ENCODE results near the gene IKBKE. TPM values are rescaled to one million over a fixed set of nuclear protein-coding genes. Genes with fewer than 3 reads are reported as not detected.

Gene IKBKE
- total RNA-seq, 2 donors from 2014 or later, result 50.8 to 53.3 TPM

GRCh38 chr1:206486995-206487788 is 16.9 kb downstream of the IKBKE start:
- DNase-seq (ENCODE audit: low spot score), result no peak
- Mint-ChIP-seq H3K9me3 (no peaks in the 10 kb centered on the region), H3K4me1 (ENCODE audit: low read depth in 2 of 2) (peaks cover 12 to 16% of the 10 kb centered on the region in 2 donors), H3K4me3 (no peak overlapping the region), H3K27me3 (no peaks in the 10 kb centered on the region), H3K27ac (no peak overlapping the region), H3K36me3 (no peaks in the 10 kb centered on the region)
- no peak for ATAC-seq

- Mint-ChIP-seq H3K27ac (peak overlapping the region in 1 of 2 donors; percentile 58), H3K36me3 (no peaks in the 10 kb centered on the region), H3K4me1 (ENCODE audit: low read depth in 2 of 2) (peaks cover 12 to 21% of the 10 kb centered on the region in 2 donors), H3K4me3 (no peak overlapping the region), H3K27me3 (no peaks in the 10 kb centered on the region), H3K9me3 (no peaks in the 10 kb centered on the region)
- ATAC-seq (no peak), DNase-seq (ENCODE audit: low spot score) (no peak)
Observed at GRCh38 chr1:206487970-206488369, 17.7 kb downstream of the IKBKE start.

GRCh38 chr1:206488466-206488865 is 18.2 kb downstream of the IKBKE start:
- Mint-ChIP-seq H3K4me1 (ENCODE audit: low read depth in 2 of 2) (peaks cover 12 to 21% of the 10 kb centered on the region in 2 donors), H3K36me3 (no peaks in the 10 kb centered on the region), H3K4me3 (no peak overlapping the region), H3K27ac (no peak overlapping the region), H3K27me3 (no peaks in the 10 kb centered on the region), H3K9me3 (no peaks in the 10 kb centered on the region)
- no peak for ATAC-seq
- no peak for DNase-seq (ENCODE audit: low spot score)

GRCh38 chr1:206489980-206490770 is 19.9 kb downstream of the IKBKE start:
- DNase-seq (ENCODE audit: low spot score) (peak; percentile 81), ATAC-seq (peak; percentile 79 to 87)
- no peaks in the 10 kb centered on the region for H3K9me3 Mint-ChIP-seq
- H3K27ac Mint-ChIP-seq, result peak overlapping the region; percentile 31 to 79
- H3K27me3 Mint-ChIP-seq, result no peaks in the 10 kb centered on the region
- peaks cover 12 to 24% of the 10 kb centered on the region in 2 donors for H3K4me1 Mint-ChIP-seq (ENCODE audit: low read depth in 2 of 2)
- no peak overlapping the region for H3K4me3 Mint-ChIP-seq
- H3K36me3 Mint-ChIP-seq, result no peaks in the 10 kb centered on the region

GRCh38 chr1:206490771-206491405 is 20.6 kb downstream of the IKBKE start:
- DNase-seq (ENCODE audit: low spot score), result no peak
- H3K4me3 Mint-ChIP-seq, result no peak overlapping the region
- ATAC-seq, result no peak
- H3K27me3 Mint-ChIP-seq, result no peaks in the 10 kb centered on the region
- H3K4me1 Mint-ChIP-seq (ENCODE audit: low read depth in 2 of 2), result peaks cover 12 to 27% of the 10 kb centered on the region in 2 donors
- H3K36me3 Mint-ChIP-seq, result no peaks in the 10 kb centered on the region
- H3K27ac Mint-ChIP-seq, result peak overlapping the region; percentile 31 to 79
- no peaks in the 10 kb centered on the region for H3K9me3 Mint-ChIP-seq

GRCh38 chr1:206491616-206492015 is 21.3 kb downstream of the IKBKE start:
- Mint-ChIP-seq H3K27ac (peak overlapping the region; percentile 31 to 79), H3K36me3 (no peaks in the 10 kb centered on the region), H3K4me3 (no peak overlapping the region), H3K9me3 (no peaks in the 10 kb centered on the region), H3K4me1 (ENCODE audit: low read depth in 2 of 2) (peaks cover 18 to 34% of the 10 kb centered on the region in 2 donors), H3K27me3 (no peaks in the 10 kb centered on the region)
- no peak for ATAC-seq
- no peak for DNase-seq (ENCODE audit: low spot score)

GRCh38 chr1:206492589-206492988 is 22.3 kb downstream of the IKBKE start:
- Mint-ChIP-seq H3K27ac (peak overlapping the region in 1 of 2 donors; percentile 38), H3K9me3 (no peaks in the 10 kb centered on the region), H3K4me3 (no peak overlapping the region), H3K36me3 (no peaks in the 10 kb centered on the region), H3K27me3 (no peaks in the 10 kb centered on the region), H3K4me1 (ENCODE audit: low read depth in 2 of 2) (peaks cover 24 to 41% of the 10 kb centered on the region in 2 donors)
- no peak for ATAC-seq
- DNase-seq (ENCODE audit: low spot score), result no peak

- H3K4me1 Mint-ChIP-seq (ENCODE audit: low read depth in 2 of 2), result peaks cover 24 to 39% of the 10 kb centered on the region in 2 donors
- no peaks in the 10 kb centered on the region for H3K36me3 Mint-ChIP-seq
- H3K4me3 Mint-ChIP-seq, result no peak overlapping the region
- DNase-seq (ENCODE audit: low spot score) (no peak), ATAC-seq (no peak)
- H3K9me3 Mint-ChIP-seq, result no peaks in the 10 kb centered on the region
- H3K27me3 Mint-ChIP-seq, result no peaks in the 10 kb centered on the region
- no peak overlapping the region for H3K27ac Mint-ChIP-seq
Observed at GRCh38 chr1:206493279-206493678, 23.0 kb downstream of the IKBKE start.

- Mint-ChIP-seq H3K4me1 (ENCODE audit: low read depth in 2 of 2) (peaks cover 24 to 46% of the 10 kb centered on the region in 2 donors), H3K27me3 (no peaks in the 10 kb centered on the region), H3K36me3 (no peaks in the 10 kb centered on the region), H3K9me3 (no peaks in the 10 kb centered on the region), H3K27ac (peak overlapping the region in 1 of 2 donors; percentile 95), H3K4me3 (no peak overlapping the region)
- no peak for DNase-seq (ENCODE audit: low spot score)
- ATAC-seq, result no peak
Observed at GRCh38 chr1:206495011-206495461, 24.8 kb downstream of the IKBKE start.

- Mint-ChIP-seq H3K36me3 (no peaks in the 10 kb centered on the region), H3K27me3 (no peaks in the 10 kb centered on the region), H3K27ac (peak overlapping the region; percentile 70 to 95), H3K9me3 (no peaks in the 10 kb centered on the region), H3K4me1 (ENCODE audit: low read depth in 2 of 2) (peaks cover 21 to 45% of the 10 kb centered on the region in 2 donors), H3K4me3 (no peak overlapping the region)
- DNase-seq (ENCODE audit: low spot score) (no peak), ATAC-seq (no peak)
Observed at GRCh38 chr1:206495493-206496046, 25.3 kb downstream of the IKBKE start.

- no peaks in the 10 kb centered on the region for H3K27me3 Mint-ChIP-seq
- H3K4me1 Mint-ChIP-seq (ENCODE audit: low read depth in 2 of 2), result peaks cover 14 to 41% of the 10 kb centered on the region in 2 donors
- no peaks in the 10 kb centered on the region for H3K36me3 Mint-ChIP-seq
- ATAC-seq, result peak; percentile 33 to 45
- peak overlapping the region; percentile 6 for H3K4me3 Mint-ChIP-seq
- no peak for DNase-seq (ENCODE audit: low spot score)
- H3K9me3 Mint-ChIP-seq, result no peaks in the 10 kb centered on the region
- peak overlapping the region; percentile 70 to 95 for H3K27ac Mint-ChIP-seq
Observed at GRCh38 chr1:206496131-206496793, 26.0 kb downstream of the IKBKE start.

- Mint-ChIP-seq H3K27me3 (no peaks in the 10 kb centered on the region), H3K27ac (peak overlapping the region; percentile 70 to 95), H3K4me3 (peak overlapping the region; percentile 20), H3K4me1 (ENCODE audit: low read depth in 2 of 2) (peaks cover 12 to 39% of the 10 kb centered on the region in 2 donors), H3K36me3 (no peaks in the 10 kb centered on the region), H3K9me3 (no peaks in the 10 kb centered on the region)
- DNase-seq (ENCODE audit: low spot score) (no peak), ATAC-seq (no peak)
Observed at GRCh38 chr1:206497363-206497762, 27.1 kb downstream of the IKBKE start.

- no peaks in the 10 kb centered on the region for H3K36me3 Mint-ChIP-seq
- peaks cover 15 to 40% of the 10 kb centered on the region in 2 donors for H3K4me1 Mint-ChIP-seq (ENCODE audit: low read depth in 2 of 2)
- DNase-seq (ENCODE audit: low spot score) (no peak), ATAC-seq (peak in 1 of 2 donors; percentile 58)
- H3K27ac Mint-ChIP-seq, result peak overlapping the region; percentile 70 to 95
- H3K4me3 Mint-ChIP-seq, result no peak overlapping the region
- no peaks in the 10 kb centered on the region for H3K27me3 Mint-ChIP-seq
- H3K9me3 Mint-ChIP-seq, result no peaks in the 10 kb centered on the region
Observed at GRCh38 chr1:206497774-206498173, 27.5 kb downstream of the IKBKE start.

Data from natural killer cell treated with Interleukin-12 subunit alpha and Interleukin-12 subunit beta and Interleukin-15 and Interleukin-18, amount 100 ng/mL, for 72 hours (primary cell).